ENCODE data around the gene MAP3K7CL.

DNA sequence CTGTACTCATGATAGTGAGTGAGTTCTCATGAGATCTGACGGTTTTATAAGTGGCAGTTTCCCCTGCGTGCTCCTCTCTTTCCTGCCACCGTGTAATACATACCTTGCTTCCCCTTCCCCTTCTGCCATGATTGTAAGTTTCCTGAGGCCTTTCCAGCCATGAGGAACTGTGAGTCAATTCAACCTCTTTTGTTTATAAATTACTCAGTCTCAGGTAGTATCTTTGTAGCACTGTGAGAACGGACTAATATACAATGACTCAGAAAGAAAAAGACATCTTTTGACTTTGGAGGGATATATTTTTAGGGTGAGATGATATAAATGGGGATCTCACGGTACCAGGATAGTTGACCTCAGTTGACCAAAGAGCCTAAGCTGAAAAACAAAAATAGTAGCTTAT lies 93.6 kb downstream of the MAP3K7CL start:
- TF ChIP-seq EZH2 (IDR thresholded peaks at IDR 0.05; ENCODE audit: low read depth, low read length, severe bottlenecking) (no peak), RAD21 (IDR thresholded peaks at IDR 0.05 in 1 of 2, conservative IDR thresholded peaks at IDR 0.05 in 1 of 2; ENCODE audit: low read depth in 2 of 2, low read length in 2 of 2) (no peak), YY1 (IDR thresholded peaks at IDR 0.05; ENCODE audit: low read depth, low read length) (no peak), SP1 (IDR thresholded peaks at IDR 0.05; ENCODE audit: low read depth, low read length) (no peak), BCL11A (IDR thresholded peaks at IDR 0.05; ENCODE audit: low read depth in 2 of 2, low read length in 2 of 2) (no peak), EGR1 (IDR thresholded peaks at IDR 0.05; ENCODE audit: borderline replicate concordance, low read depth, low read length) (no peak), POLR2A (IDR thresholded peaks at IDR 0.05; ENCODE audit: control extremely low read depth in 1 of 2, low read depth in 2 of 2, low read length in 2 of 2) (no peak), BRCA1 (IDR thresholded peaks at IDR 0.05; ENCODE audit: low read depth, low read length) (no peak), HDAC6 (IDR thresholded peaks at IDR 0.05; ENCODE audit: low read depth, low read length) (no peak), JUN (IDR thresholded peaks at IDR 0.05; ENCODE audit: low read depth, low read length) (no peak), JUND (IDR thresholded peaks at IDR 0.05; ENCODE audit: low read length) (no peak)
- TF ChIP-seq, protein P1, sequence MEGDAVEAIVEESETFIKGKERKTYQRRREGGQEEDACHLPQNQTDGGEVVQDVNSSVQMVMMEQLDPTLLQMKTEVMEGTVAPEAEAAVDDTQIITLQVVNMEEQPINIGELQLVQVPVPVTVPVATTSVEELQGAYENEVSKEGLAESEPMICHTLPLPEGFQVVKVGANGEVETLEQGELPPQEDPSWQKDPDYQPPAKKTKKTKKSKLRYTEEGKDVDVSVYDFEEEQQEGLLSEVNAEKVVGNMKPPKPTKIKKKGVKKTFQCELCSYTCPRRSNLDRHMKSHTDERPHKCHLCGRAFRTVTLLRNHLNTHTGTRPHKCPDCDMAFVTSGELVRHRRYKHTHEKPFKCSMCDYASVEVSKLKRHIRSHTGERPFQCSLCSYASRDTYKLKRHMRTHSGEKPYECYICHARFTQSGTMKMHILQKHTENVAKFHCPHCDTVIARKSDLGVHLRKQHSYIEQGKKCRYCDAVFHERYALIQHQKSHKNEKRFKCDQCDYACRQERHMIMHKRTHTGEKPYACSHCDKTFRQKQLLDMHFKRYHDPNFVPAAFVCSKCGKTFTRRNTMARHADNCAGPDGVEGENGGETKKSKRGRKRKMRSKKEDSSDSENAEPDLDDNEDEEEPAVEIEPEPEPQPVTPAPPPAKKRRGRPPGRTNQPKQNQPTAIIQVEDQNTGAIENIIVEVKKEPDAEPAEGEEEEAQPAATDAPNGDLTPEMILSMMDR (IDR thresholded peaks at IDR 0.05; ENCODE audit: control extremely low read depth in 1 of 3, insufficient read depth in 1 of 3, low read depth in 1 of 3, low read length in 3 of 3) = no peak
